CD4-positive, alpha-beta T cell (primary cell): ENCODE data around the gene ANKS3. TPM values are rescaled to one million over a fixed set of nuclear protein-coding genes. Genes with fewer than 3 reads are reported as not detected.

ENCODE experiments used
- ATAC-seq: fragments of 200-7000 bp; cut with Tn5 transposase; one replicate; pipeline ENCODE4 v1.10.0; 2022; ENCODE audit warnings: mild to moderate bottlenecking; ENCODE audit not compliant: poor library complexity
- CTCF ChIA-PET: fragments of 350-600 bp; sonication (Branson Sonifier 250); formaldehyde crosslinking; loops from one replicate; lab custom pipeline; 2021; ENCODE audit warnings: antibody characterized with exemption, inconsistent platforms; lab: Charles Lee
- POLR2A ChIA-PET: fragments of 350-600 bp; sonication (Branson Sonifier 250); formaldehyde crosslinking; loops from one replicate; lab custom pipeline; 2021; ENCODE audit warnings: antibody characterized with exemption, inconsistent platforms; lab: Charles Lee
- DNase-seq, 14 experiments: peaks; one replicate each; pipeline ENCODE4 v3.0.0-alpha.2; 2013 to 2020; ENCODE audit warnings: mixed read lengths in 2 of 14
- H3K27ac ChIP-seq, 2 donors: one replicate each; pipeline versions ENCODE4 v1.5.1 to v1.7.0; 2013; ENCODE audit warnings: low read length in 2 of 2, low read depth in 1 of 2, mild to moderate bottlenecking in 1 of 2
- H3K27me3 ChIP-seq, 2 experiments: 1 replicate in 1 of 2; 2 replicates in 1 of 2; pipeline versions ENCODE4 v1.6.1 to v1.7.0; 2013; ENCODE audit warnings: low read length in 2 of 2, control low read depth in 1 of 2, mild to moderate bottlenecking in 1 of 2, moderate library complexity in 1 of 2; ENCODE audit not compliant: insufficient read depth in 2 of 2, control insufficient read depth in 1 of 2
- H3K36me3 ChIP-seq: one replicate; pipeline ENCODE4 v1.6.1; 2013; ENCODE audit warnings: low read length, control low read depth; ENCODE audit not compliant: insufficient read depth
- H3K4me1 ChIP-seq: one replicate; pipeline ENCODE4 v1.6.1; 2013; ENCODE audit warnings: low read length, control low read depth; ENCODE audit not compliant: insufficient read depth
- H3K4me3 ChIP-seq: one replicate; pipeline ENCODE4 v1.5.1; 2013; ENCODE audit warnings: mild to moderate bottlenecking, low read length, moderate library complexity
- H3K9me3 ChIP-seq, 2 experiments: 1 replicate in 1 of 2; 2 replicates in 1 of 2; pipeline versions ENCODE4 v1.6.1 to v1.7.0; 2013; ENCODE audit warnings: low read length in 2 of 2, mild to moderate bottlenecking in 2 of 2, control low read depth in 1 of 2, moderate library complexity in 1 of 2; ENCODE audit not compliant: control insufficient read depth in 1 of 2, insufficient read depth in 1 of 2
- H3K27ac Mint-ChIP-seq: one replicate; pipeline ENCODE4 v1.8.0; 2020; ENCODE audit warnings: mixed read lengths
- H3K27me3 Mint-ChIP-seq: one replicate; pipeline ENCODE4 v1.8.0; 2021; ENCODE audit warnings: mixed read lengths
- H3K36me3 Mint-ChIP-seq: one replicate; pipeline ENCODE4 v1.8.0; 2021; ENCODE audit warnings: low read depth, mixed read lengths
- H3K4me1 Mint-ChIP-seq: one replicate; pipeline ENCODE4 v1.8.0; 2021; ENCODE audit warnings: low read depth, mixed read lengths
- H3K4me3 Mint-ChIP-seq: one replicate; pipeline ENCODE4 v1.8.0; 2020; ENCODE audit warnings: mild to moderate bottlenecking, mixed read lengths
- H3K9me3 Mint-ChIP-seq: one replicate; pipeline ENCODE4 v1.8.0; 2020; ENCODE audit warnings: mixed read lengths
- intact Hi-C, 2 experiments: fragments of 100-400 bp; cut with DNase I in 1 of 2; cut with micrococcal nuclease in 1 of 2; formaldehyde crosslinking; loops; one replicate each; pipeline versions ENCODE4 v1.15.1 to v1.9.0; 2023 to 2025; cut with DNase I, micrococcal nuclease
- total RNA-seq, 174 experiments: library from RNA in 2 of 174; stranded (reverse) in 2 of 174; gene quantifications; one replicate each; pipeline ENCODE4 v1.2.3 and lab custom pipeline; 2021 to 2026
- TF ChIP-seq, protein P1 (sequence below): fragments of 200-600 bp; IDR thresholded peaks from one replicate; pipeline ENCODE4 v1.8.0; 2022; ENCODE audit warnings: antibody characterized with exemption, mild to moderate bottlenecking

Gene ANKS3
- total RNA-seq, 2 experiments from 2014 or later, result 13.5 TPM

DNA sequence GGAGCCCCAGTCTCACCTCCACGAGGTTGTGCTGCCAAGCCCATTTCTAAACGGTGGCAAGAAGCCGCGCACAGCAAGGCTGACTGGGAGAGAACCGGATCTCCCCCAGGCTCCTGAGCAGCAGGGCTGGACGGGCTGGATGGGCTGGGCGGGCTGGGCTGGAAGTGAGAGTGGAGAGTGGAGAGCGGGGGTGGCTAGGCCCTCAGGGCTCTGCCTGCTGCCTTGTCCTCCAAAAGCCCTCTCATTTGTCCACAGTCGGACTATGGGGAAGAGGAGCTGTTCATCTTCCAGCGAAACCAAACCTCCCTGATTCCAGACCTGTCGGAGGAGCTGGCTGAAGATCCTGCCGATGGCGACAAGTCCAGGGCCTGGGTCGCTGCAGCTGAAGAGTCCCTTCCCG lies 3.5 kb upstream of the ANKS3 start:
- TF ChIP-seq, protein P1, sequence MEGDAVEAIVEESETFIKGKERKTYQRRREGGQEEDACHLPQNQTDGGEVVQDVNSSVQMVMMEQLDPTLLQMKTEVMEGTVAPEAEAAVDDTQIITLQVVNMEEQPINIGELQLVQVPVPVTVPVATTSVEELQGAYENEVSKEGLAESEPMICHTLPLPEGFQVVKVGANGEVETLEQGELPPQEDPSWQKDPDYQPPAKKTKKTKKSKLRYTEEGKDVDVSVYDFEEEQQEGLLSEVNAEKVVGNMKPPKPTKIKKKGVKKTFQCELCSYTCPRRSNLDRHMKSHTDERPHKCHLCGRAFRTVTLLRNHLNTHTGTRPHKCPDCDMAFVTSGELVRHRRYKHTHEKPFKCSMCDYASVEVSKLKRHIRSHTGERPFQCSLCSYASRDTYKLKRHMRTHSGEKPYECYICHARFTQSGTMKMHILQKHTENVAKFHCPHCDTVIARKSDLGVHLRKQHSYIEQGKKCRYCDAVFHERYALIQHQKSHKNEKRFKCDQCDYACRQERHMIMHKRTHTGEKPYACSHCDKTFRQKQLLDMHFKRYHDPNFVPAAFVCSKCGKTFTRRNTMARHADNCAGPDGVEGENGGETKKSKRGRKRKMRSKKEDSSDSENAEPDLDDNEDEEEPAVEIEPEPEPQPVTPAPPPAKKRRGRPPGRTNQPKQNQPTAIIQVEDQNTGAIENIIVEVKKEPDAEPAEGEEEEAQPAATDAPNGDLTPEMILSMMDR, result no peak
- CTCF ChIA-PET, result no interaction called here
- no peak overlapping the region for H3K27ac ChIP-seq
- no peak overlapping the region for H3K4me3 ChIP-seq
- Mint-ChIP-seq H3K36me3 (peaks cover 6% of the 10 kb centered on the region), H3K4me3 (no peak overlapping the region), H3K4me1 (peaks cover 26% of the 10 kb centered on the region), H3K27me3 (no peaks in the 10 kb centered on the region), H3K27ac (no peak overlapping the region), H3K9me3 (no peaks in the 10 kb centered on the region)
- ATAC-seq (no peak), DNase-seq (no peak)
- no peaks in the 10 kb centered on the region for H3K27me3 ChIP-seq
- POLR2A ChIA-PET, result no interaction called here
- H3K36me3 ChIP-seq, result no peaks in the 10 kb centered on the region
- intact Hi-C loops, result loop anchor here in 1 of 2 experiments (10.0 kb wide), 3 partner anchors 217 to 337 kb away; partner anchors contain the start of genes ALG1, NAGPA and SEC14L5
- peaks cover 21% of the 10 kb centered on the region for H3K4me1 ChIP-seq
- no peaks in the 10 kb centered on the region for H3K9me3 ChIP-seq

DNA sequence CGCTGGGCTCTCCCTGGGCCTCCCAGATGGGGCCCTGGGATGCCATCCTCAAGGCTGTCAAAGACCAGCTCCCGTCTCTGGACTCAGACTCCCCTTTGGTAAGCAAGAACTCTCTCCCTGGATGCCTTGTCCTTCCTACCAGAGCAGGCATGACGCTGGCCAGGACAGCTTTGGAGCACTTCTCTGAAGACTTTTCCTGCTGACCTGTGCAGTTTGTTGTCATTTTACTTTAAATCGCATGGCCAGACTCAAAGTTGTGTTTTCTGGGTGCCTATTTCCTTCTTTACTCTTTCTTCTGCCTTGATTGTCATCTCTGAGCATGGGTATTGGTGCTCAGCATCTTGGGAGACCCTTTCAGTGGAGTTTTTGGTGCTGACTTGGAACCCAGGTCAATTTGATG lies 2.5 kb upstream of the ANKS3 start:
- no peak overlapping the region for H3K27ac ChIP-seq
- ATAC-seq (no peak), DNase-seq (no peak)
- intact Hi-C loops, result loop anchor here in 1 of 2 experiments (10.0 kb wide), 3 partner anchors 218 to 338 kb away; partner anchors contain the start of genes ALG1, NAGPA and SEC14L5
- ChIA-PET CTCF (no interaction called here), POLR2A (no interaction called here)
- no peaks in the 10 kb centered on the region for H3K36me3 ChIP-seq
- no peaks in the 10 kb centered on the region for H3K27me3 ChIP-seq
- peaks cover 31% of the 10 kb centered on the region for H3K4me1 Mint-ChIP-seq
- no peaks in the 10 kb centered on the region for H3K27me3 Mint-ChIP-seq
- no peaks in the 10 kb centered on the region for H3K9me3 Mint-ChIP-seq
- no peak overlapping the region for H3K4me3 ChIP-seq
- H3K27ac Mint-ChIP-seq, result peak overlapping the region; percentile 36
- H3K4me3 Mint-ChIP-seq, result no peak overlapping the region
- TF ChIP-seq, protein P1, result no peak
- peaks cover 21% of the 10 kb centered on the region for H3K4me1 ChIP-seq
- no peaks in the 10 kb centered on the region for H3K9me3 ChIP-seq
- H3K36me3 Mint-ChIP-seq, result peaks cover 6% of the 10 kb centered on the region

DNA sequence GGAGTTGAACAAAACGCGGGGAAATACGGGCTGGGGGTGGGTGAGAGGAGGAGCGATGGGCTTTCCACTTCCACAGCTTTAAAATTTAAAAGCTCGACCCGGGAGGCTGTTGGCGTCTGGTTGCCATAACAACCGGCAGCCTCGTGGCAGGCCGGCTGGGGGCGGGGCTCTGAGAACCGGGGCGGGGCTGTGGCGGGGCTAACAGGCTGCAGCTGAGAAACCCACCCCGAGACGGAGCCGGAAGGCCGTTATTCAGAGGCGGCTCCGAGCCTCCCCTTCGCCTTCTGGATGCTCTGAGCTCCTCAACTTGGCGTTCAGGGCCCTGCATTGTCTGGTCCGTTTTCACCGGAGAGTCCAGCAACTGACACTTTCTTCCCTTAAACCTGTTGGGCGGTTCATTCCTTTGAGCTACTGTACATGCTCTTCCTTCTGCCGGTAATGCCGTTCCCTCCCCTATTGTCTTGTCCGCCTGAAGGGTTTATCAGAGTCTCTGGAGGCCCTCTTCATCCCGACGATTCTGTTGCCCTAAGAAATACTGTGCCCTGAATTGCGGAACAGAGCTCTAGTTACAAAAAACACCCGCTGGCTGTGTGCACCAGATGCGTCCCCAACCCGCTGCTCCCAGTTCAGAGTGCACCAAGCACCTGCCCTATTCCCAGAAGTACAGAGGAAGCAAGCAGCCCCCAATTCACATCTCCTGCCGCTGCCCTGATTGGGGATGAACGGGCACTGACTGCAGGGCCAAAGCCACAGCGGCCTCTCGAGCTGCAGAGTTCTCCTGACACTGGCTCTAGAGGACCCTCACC lies 862 bp upstream of the ANKS3 start:
- H3K27ac ChIP-seq, result peak overlapping the region; percentile 68 to 85
- H3K4me3 ChIP-seq, result peak overlapping the region; percentile 99
- Mint-ChIP-seq H3K27me3 (no peaks in the 10 kb centered on the region), H3K9me3 (no peaks in the 10 kb centered on the region), H3K27ac (peak overlapping the region; percentile 90), H3K4me3 (peak overlapping the region; percentile 98), H3K36me3 (peaks cover 13% of the 10 kb centered on the region), H3K4me1 (peaks cover 31% of the 10 kb centered on the region)
- DNase-seq, result peak; percentile 88 to 98 (median 94)
- POLR2A ChIA-PET, result interaction anchor here (0.6 to 3.0 kb wide), 26 partner anchors 10 to 481 kb away, joined by 3 to 61 read pairs (median 4); partner anchors contain the start of genes GLYR1, MGRN1, NAGPA and NUDT16L1
- H3K4me1 ChIP-seq, result peaks cover 21% of the 10 kb centered on the region
- peak; percentile 75 for ATAC-seq
- intact Hi-C loops, result loop anchor here (1.0 to 10.0 kb wide), 9 partner anchors 32 to 340 kb away; partner anchors contain the start of genes ROGDI (in 2 of the 2), ZNF500 (in 2 of the 2), ALG1 (in 1 of the 2) and GLYR1 (in 1 of the 2)
- TF ChIP-seq, protein P1, result no peak
- peaks cover 2% of the 10 kb centered on the region for H3K36me3 ChIP-seq
- CTCF ChIA-PET, result interaction anchor here (0.9 to 1.6 kb wide), 6 partner anchors 41 to 481 kb away, joined by 3 to 7 read pairs (median 4); partner anchors contain the start of genes CDIP1, MGRN1 and ROGDI
- no peaks in the 10 kb centered on the region for H3K27me3 ChIP-seq
- no peaks in the 10 kb centered on the region for H3K9me3 ChIP-seq
